BLaER1 (cell line): ENCODE measurements around the gene MRPL16.

Experiments used
- H3K27ac ChIP-seq: shearing (Covaris generic); formaldehyde crosslinking; 2 replicates; pipeline ENCODE4 v1.8.1; 2022
- H3K27me3 ChIP-seq: shearing (Covaris generic); formaldehyde crosslinking; 2 replicates; pipeline ENCODE4 v1.8.1; 2022
- H3K36me3 ChIP-seq: shearing (Covaris generic); formaldehyde crosslinking; 2 replicates; pipeline ENCODE4 v1.8.1; 2022
- H3K4me1 ChIP-seq: shearing (Covaris generic); formaldehyde crosslinking; 2 replicates; pipeline ENCODE4 v1.8.1; 2022
- H3K4me2 ChIP-seq: shearing (Covaris generic); formaldehyde crosslinking; 2 replicates; pipeline ENCODE4 v1.8.1; 2022
- H3K4me3 ChIP-seq: shearing (Covaris generic); formaldehyde crosslinking; 2 replicates; pipeline ENCODE4 v1.8.1; 2022
- H3K9ac ChIP-seq: shearing (Covaris generic); formaldehyde crosslinking; 2 replicates; pipeline ENCODE4 v1.8.1; 2022
- H3K9me3 ChIP-seq: shearing (Covaris generic); formaldehyde crosslinking; 2 replicates; pipeline ENCODE4 v1.8.1; 2022
- H4K20me1 ChIP-seq: shearing (Covaris generic); formaldehyde crosslinking; 2 replicates; pipeline ENCODE4 v1.8.1; 2022
- Cebpa-rat ChIP-seq: shearing (Covaris generic); IDR thresholded peaks from 2 replicates; pipeline ENCODE4 v1.8.1; 2022

Gene MRPL16

GRCh38 chr11:59776210-59777066, 34.1 kb downstream of the MRPL16 start:
- H3K27me3 ChIP-seq, result no peaks in the 10 kb centered on the region
- no peaks in the 10 kb centered on the region for H4K20me1 ChIP-seq
- H3K4me1 ChIP-seq, result peaks cover 18% of the 10 kb centered on the region
- H3K27ac ChIP-seq, result no peak overlapping the region
- H3K4me2 ChIP-seq, result no peak overlapping the region
- no peaks in the 10 kb centered on the region for H3K9me3 ChIP-seq
- no peak for TF ChIP-seq Cebpa-rat
- H3K9ac ChIP-seq, result no peak overlapping the region
- H3K36me3 ChIP-seq, result peaks cover 54% of the 10 kb centered on the region
- H3K4me3 ChIP-seq, result no peak overlapping the region

- TF ChIP-seq Cebpa-rat, result no peak
- Histone ChIP-seq H3K4me1 (peaks cover 33% of the 10 kb centered on the region), H3K27ac (no peak overlapping the region), H3K4me2 (peak overlapping the region; percentile 85), H3K27me3 (no peaks in the 10 kb centered on the region), H3K4me3 (no peak overlapping the region), H4K20me1 (no peaks in the 10 kb centered on the region), H3K36me3 (peaks cover 35% of the 10 kb centered on the region), H3K9me3 (no peaks in the 10 kb centered on the region), H3K9ac (no peak overlapping the region)
Measured at GRCh38 chr11:59773083-59773440, 37.5 kb downstream of the MRPL16 start.

GRCh38 chr11:59771605-59772004, 39.0 kb downstream of the MRPL16 start:
- Histone ChIP-seq H3K9me3 (no peaks in the 10 kb centered on the region), H4K20me1 (peaks cover 6% of the 10 kb centered on the region; the same call in 1 of the 2 replicates), H3K27me3 (no peaks in the 10 kb centered on the region), H3K4me3 (0 out of 2 replicates have a peak overlapping the region, but pooled peaks have one; percentile 12), H3K4me1 (peaks cover 47% of the 10 kb centered on the region), H3K9ac (no peak overlapping the region), H3K36me3 (peaks cover 23% of the 10 kb centered on the region), H3K4me2 (peak overlapping the region; percentile 85), H3K27ac (peak overlapping the region; percentile 71)
- no peak for TF ChIP-seq Cebpa-rat

- TF ChIP-seq Cebpa-rat, result no peak
- H3K27ac ChIP-seq, result peak overlapping the region; percentile 37; the same call in 1 of the 2 replicates
- peaks cover 6% of the 10 kb centered on the region; the same call in 1 of the 2 replicates for H4K20me1 ChIP-seq
- no peaks in the 10 kb centered on the region for H3K27me3 ChIP-seq
- H3K4me1 ChIP-seq, result peaks cover 55% of the 10 kb centered on the region
- H3K4me3 ChIP-seq, result no peak overlapping the region
- H3K4me2 ChIP-seq, result peak overlapping the region; percentile 71
- peaks cover 23% of the 10 kb centered on the region for H3K36me3 ChIP-seq
- H3K9me3 ChIP-seq, result no peaks in the 10 kb centered on the region
- H3K9ac ChIP-seq, result no peak overlapping the region
Measured at GRCh38 chr11:59770869-59771268, 39.7 kb downstream of the MRPL16 start.

GRCh38 chr11:59770319-59770718, 40.3 kb downstream of the MRPL16 start:
- Histone ChIP-seq H3K4me1 (peaks cover 60% of the 10 kb centered on the region), H3K36me3 (peaks cover 19% of the 10 kb centered on the region), H3K9ac (no peak overlapping the region), H3K4me3 (no peak overlapping the region), H3K27me3 (no peaks in the 10 kb centered on the region), H3K9me3 (no peaks in the 10 kb centered on the region), H4K20me1 (peaks cover 6% of the 10 kb centered on the region; the same call in 1 of the 2 replicates), H3K27ac (0 out of 2 replicates have a peak overlapping the region, but pooled peaks have one; percentile 37), H3K4me2 (peak overlapping the region; percentile 71)
- TF ChIP-seq Cebpa-rat, result no peak

- TF ChIP-seq Cebpa-rat, result no peak
- peaks cover 6% of the 10 kb centered on the region; the same call in 1 of the 2 replicates for H4K20me1 ChIP-seq
- H3K4me2 ChIP-seq, result no peak overlapping the region
- H3K9me3 ChIP-seq, result no peaks in the 10 kb centered on the region
- H3K4me3 ChIP-seq, result no peak overlapping the region
- H3K27me3 ChIP-seq, result no peaks in the 10 kb centered on the region
- H3K27ac ChIP-seq, result no peak overlapping the region
- peaks cover 14% of the 10 kb centered on the region for H3K36me3 ChIP-seq
- H3K9ac ChIP-seq, result no peak overlapping the region
- H3K4me1 ChIP-seq, result peaks cover 65% of the 10 kb centered on the region
Measured at GRCh38 chr11:59769828-59770227, 40.8 kb downstream of the MRPL16 start.

GRCh38 chr11:59769111-59769510, 41.5 kb downstream of the MRPL16 start:
- Histone ChIP-seq H3K4me3 (no peak overlapping the region), H3K9me3 (no peaks in the 10 kb centered on the region), H4K20me1 (peaks cover 6% of the 10 kb centered on the region; the same call in 1 of the 2 replicates), H3K36me3 (peaks cover 7% of the 10 kb centered on the region), H3K4me2 (no peak overlapping the region), H3K27ac (no peak overlapping the region), H3K4me1 (peaks cover 66% of the 10 kb centered on the region), H3K9ac (no peak overlapping the region), H3K27me3 (no peaks in the 10 kb centered on the region)
- TF ChIP-seq Cebpa-rat, result no peak

GRCh38 chr11:59767225-59767611, 43.4 kb downstream of the MRPL16 start:
- Histone ChIP-seq H3K27me3 (no peaks in the 10 kb centered on the region), H4K20me1 (peaks cover 6% of the 10 kb centered on the region; the same call in 1 of the 2 replicates), H3K27ac (peak overlapping the region; percentile 55; the same call in 1 of the 2 replicates), H3K4me1 (peaks cover 56% of the 10 kb centered on the region), H3K4me3 (no peak overlapping the region), H3K9ac (no peak overlapping the region), H3K36me3 (no peaks in the 10 kb centered on the region), H3K9me3 (no peaks in the 10 kb centered on the region), H3K4me2 (peak overlapping the region; percentile 74)
- no peak for TF ChIP-seq Cebpa-rat

- Histone ChIP-seq H3K4me3 (no peak overlapping the region), H4K20me1 (peaks cover 6% of the 10 kb centered on the region; the same call in 1 of the 2 replicates)
Measured at GRCh38 chr11:59766542-59767224, 43.9 kb downstream of the MRPL16 start.

More at GRCh38 chr11:59766542-59767224, 43.9 kb downstream of the MRPL16 start:
- Histone ChIP-seq H3K4me2 (peak overlapping the region; percentile 74), H3K9ac (no peak overlapping the region), H3K9me3 (no peaks in the 10 kb centered on the region), H3K27ac (peak overlapping the region; percentile 55; the same call in 1 of the 2 replicates), H3K4me1 (peaks cover 50% of the 10 kb centered on the region), H3K36me3 (no peaks in the 10 kb centered on the region), H3K27me3 (no peaks in the 10 kb centered on the region)
- TF ChIP-seq Cebpa-rat, result no peak
